Brain microvascular endothelial cell (primary cell): ENCODE results near the gene GYS1.

Source experiments
- DNase-seq: peaks from one replicate; pipeline ENCODE4 v3.0.0-alpha.2; 2020
- H3K27ac ChIP-seq: fragments of 250-450 bp; sonication (Bioruptor Pico); 2 replicates; pipeline ENCODE4 v1.5.1; 2020; ENCODE audit warnings: mild to moderate bottlenecking, moderate library complexity
- H3K27me3 ChIP-seq: fragments of 250-450 bp; sonication (Bioruptor Pico); replicated peaks from 2 replicates; pipeline ENCODE4 v1.5.1; 2020; ENCODE audit warnings: mild to moderate bottlenecking
- H3K36me3 ChIP-seq: fragments of 250-450 bp; sonication (Bioruptor Pico); replicated peaks from 2 replicates; pipeline ENCODE4 v1.5.1; 2020; ENCODE audit warnings: mild to moderate bottlenecking
- H3K4me3 ChIP-seq: 2 replicates; pipeline ENCODE4 v1.5.1; 2011; ENCODE audit warnings: low read depth, mild to moderate bottlenecking, control low read depth, low read length, moderate library complexity
- CTCF ChIP-seq: IDR thresholded peaks from 2 replicates; pipeline ENCODE4 v1.5.1; 2011; ENCODE audit warnings: low read depth, mild to moderate bottlenecking, moderate library complexity, low read length, control low read depth, inconsistent platforms; ENCODE audit errors: missing control alignments
- in situ Hi-C: cut with HindIII; loops from 2 replicates; pipeline ENCODE4 v1.10.0; 2017; ENCODE audit warnings: low sequenced_read_pairs, low pct_ligation_motif_present

GYS1 gene

GRCh38 chr19:49010453-49010852, 17.3 kb upstream of the GYS1 start:
- Histone ChIP-seq H3K4me3 (no peak overlapping the region), H3K27me3 (no peaks in the 10 kb centered on the region), H3K36me3 (peaks cover 64% of the 10 kb centered on the region), H3K27ac (no peak overlapping the region)
- in situ Hi-C loops = no loop called here
- no peak for TF ChIP-seq CTCF
- no peak for DNase-seq

DNA sequence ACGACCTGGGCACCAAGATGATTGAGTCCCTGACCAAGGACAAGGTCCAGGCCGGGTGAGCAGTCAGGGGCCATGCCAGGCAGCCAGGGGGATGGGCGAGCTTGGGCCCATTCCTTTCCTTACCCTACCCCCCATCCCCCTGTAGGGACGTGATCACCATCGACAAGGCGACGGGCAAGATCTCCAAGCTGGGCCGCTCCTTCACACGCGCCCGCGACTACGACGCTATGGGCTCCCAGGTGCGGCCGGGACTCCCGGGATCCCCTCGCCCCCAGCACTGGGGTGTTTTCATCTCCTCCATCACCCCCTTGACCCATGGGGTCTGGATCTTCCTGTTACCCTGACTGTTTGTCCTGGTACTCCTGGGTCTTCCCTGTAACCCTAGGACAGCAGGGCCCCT, 16.7 kb upstream of the GYS1 start:
- H3K27ac ChIP-seq = no peak overlapping the region
- H3K27me3 ChIP-seq = no peaks in the 10 kb centered on the region
- H3K36me3 ChIP-seq = peaks cover 65% of the 10 kb centered on the region
- H3K4me3 ChIP-seq = no peak overlapping the region
- DNase-seq = no peak
- no peak for TF ChIP-seq CTCF
- in situ Hi-C loops = no loop called here

DNA sequence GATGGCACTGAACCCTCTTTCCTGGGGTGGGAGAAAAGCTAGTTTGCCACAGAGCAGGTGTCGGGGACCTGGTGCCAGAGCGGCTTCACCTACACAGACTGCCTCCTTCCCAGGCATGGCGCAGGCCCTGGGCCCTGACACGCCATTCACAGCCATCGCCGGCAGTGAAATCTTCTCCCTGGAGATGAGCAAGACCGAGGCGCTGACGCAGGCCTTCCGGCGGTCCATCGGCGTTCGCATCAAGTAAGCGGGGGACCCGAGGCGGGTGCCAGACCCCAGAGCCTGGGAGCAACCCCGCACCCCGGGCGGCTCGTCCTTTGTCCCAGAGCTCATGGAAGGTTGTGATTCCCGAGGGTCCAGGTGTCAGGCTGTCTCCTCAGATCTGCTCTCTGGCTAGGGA, 13.8 kb upstream of the GYS1 start:
- Histone ChIP-seq H3K36me3 (peaks cover 76% of the 10 kb centered on the region), H3K27me3 (no peaks in the 10 kb centered on the region), H3K27ac (no peak overlapping the region), H3K4me3 (no peak overlapping the region)
- in situ Hi-C loops = no loop called here
- TF ChIP-seq CTCF = no peak
- DNase-seq = no peak

DNA sequence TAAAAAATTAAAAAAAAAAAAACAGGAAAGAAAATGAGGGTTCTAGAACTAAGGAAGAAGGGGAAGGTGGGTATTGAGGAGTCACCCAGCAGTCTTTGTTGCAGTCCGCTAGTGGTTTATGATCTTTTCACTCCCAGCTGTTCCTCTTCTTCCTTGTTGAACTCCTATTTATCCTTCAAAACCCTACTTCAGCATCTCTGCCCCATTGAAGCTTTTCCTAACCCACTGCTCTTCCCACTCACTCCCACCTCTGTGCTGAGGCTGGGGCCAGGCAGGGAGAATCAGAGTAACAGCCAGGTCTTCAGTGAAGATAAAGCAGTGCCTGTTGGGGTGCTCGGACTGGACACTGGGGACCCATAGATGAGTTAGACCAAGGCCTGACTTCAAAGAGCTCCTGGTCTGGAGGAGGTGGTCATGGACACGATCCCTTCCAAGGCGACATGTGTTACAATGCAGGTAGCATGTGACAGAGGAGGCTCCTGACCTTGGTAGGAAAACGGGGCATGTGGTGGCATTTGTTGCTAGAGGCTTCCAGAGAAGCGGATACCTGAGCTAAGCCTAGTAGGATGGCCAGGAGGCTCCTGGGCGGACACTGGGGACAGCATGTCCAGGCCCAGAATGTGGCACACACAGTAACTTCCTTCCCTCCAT, 12.0 kb upstream of the GYS1 start:
- DNase-seq = no peak
- in situ Hi-C loops = no loop called here
- no peak overlapping the region for H3K27ac ChIP-seq
- H3K27me3 ChIP-seq = no peaks in the 10 kb centered on the region
- H3K36me3 ChIP-seq = peaks cover 66% of the 10 kb centered on the region
- no peak overlapping the region for H3K4me3 ChIP-seq
- TF ChIP-seq CTCF = no peak

GRCh38 chr19:49004133-49004532, 11.0 kb upstream of the GYS1 start:
- peaks cover 59% of the 10 kb centered on the region for H3K36me3 ChIP-seq
- DNase-seq = no peak
- no peak overlapping the region for H3K4me3 ChIP-seq
- in situ Hi-C loops = no loop called here
- TF ChIP-seq CTCF = no peak
- no peak overlapping the region for H3K27ac ChIP-seq
- no peaks in the 10 kb centered on the region for H3K27me3 ChIP-seq
